Fibroblast of skin of scalp (primary cell): ENCODE data around the gene CEP128.

Experiments
- DNase-seq: peaks from one replicate; pipeline ENCODE4 v3.0.0-alpha.2; 2013

Gene CEP128

GRCh38 chr14:80607430-80608190 is 333.9 kb downstream of the CEP128 start:
- no peak for DNase-seq

- no peak for DNase-seq
Observed at GRCh38 chr14:80606347-80606772, 335.2 kb downstream of the CEP128 start.

GRCh38 chr14:80605536-80605935 is 336.0 kb downstream of the CEP128 start:
- peak; percentile 36 for DNase-seq

GRCh38 chr14:80602946-80603345 is 338.6 kb downstream of the CEP128 start:
- DNase-seq, result no peak

GRCh38 chr14:80587096-80587724 is 354.3 kb downstream of the CEP128 start:
- peak; percentile 45 for DNase-seq

- DNase-seq, result no peak
Observed at GRCh38 chr14:80586131-80586530, 355.4 kb downstream of the CEP128 start.

- no peak for DNase-seq
Observed at GRCh38 chr14:80585506-80585835, 356.1 kb downstream of the CEP128 start.

- no peak for DNase-seq
Observed at GRCh38 chr14:80584744-80585505, 356.6 kb downstream of the CEP128 start.

GRCh38 chr14:80577599-80577998 is 363.9 kb downstream of the CEP128 start:
- no peak for DNase-seq

GRCh38 chr14:80576401-80576800 is 365.1 kb downstream of the CEP128 start:
- DNase-seq, result no peak

GRCh38 chr14:80575763-80576162 is 365.8 kb downstream of the CEP128 start:
- no peak for DNase-seq

GRCh38 chr14:80572666-80573065 is 368.9 kb downstream of the CEP128 start:
- DNase-seq, result no peak

- no peak for DNase-seq
Observed at GRCh38 chr14:80570930-80571298, 370.6 kb downstream of the CEP128 start.

GRCh38 chr14:80567905-80568536 is 373.5 kb downstream of the CEP128 start:
- DNase-seq, result no peak

GRCh38 chr14:80565001-80565400 is 376.5 kb downstream of the CEP128 start:
- DNase-seq, result no peak

- no peak for DNase-seq
Observed at GRCh38 chr14:80564051-80564450, 377.5 kb downstream of the CEP128 start.

GRCh38 chr14:80560800-80561657 is 380.5 kb downstream of the CEP128 start:
- no peak for DNase-seq

GRCh38 chr14:80554139-80554538 is 387.4 kb downstream of the CEP128 start:
- DNase-seq, result no peak

- no peak for DNase-seq
Observed at GRCh38 chr14:80549141-80549540, 392.4 kb downstream of the CEP128 start.

- DNase-seq, result no peak
Observed at GRCh38 chr14:80545935-80546854, 395.3 kb downstream of the CEP128 start.

GRCh38 chr14:80544366-80544765 is 397.2 kb downstream of the CEP128 start:
- no peak for DNase-seq
